NB4 (cell line): ENCODE measurements around the gene SGMS1.

Experiments
- POLR2A ChIP-seq: IDR thresholded peaks from 2 replicates; pipeline ENCODE4 v1.6.1; 2011; ENCODE audit warnings: mild to moderate bottlenecking; ENCODE audit not compliant: insufficient read length; ENCODE audit errors: extremely low read depth
- TF ChIP-seq, protein P1 (sequence below): IDR thresholded peaks from one replicate; pipeline ENCODE4 v1.5.1; 2012; ENCODE audit warnings: low read depth, low read length
- TF ChIP-seq, protein P2 (sequence below): IDR thresholded peaks from 2 replicates; pipeline ENCODE4 v1.6.1; 2011; ENCODE audit warnings: low read depth, low read length

DNA sequence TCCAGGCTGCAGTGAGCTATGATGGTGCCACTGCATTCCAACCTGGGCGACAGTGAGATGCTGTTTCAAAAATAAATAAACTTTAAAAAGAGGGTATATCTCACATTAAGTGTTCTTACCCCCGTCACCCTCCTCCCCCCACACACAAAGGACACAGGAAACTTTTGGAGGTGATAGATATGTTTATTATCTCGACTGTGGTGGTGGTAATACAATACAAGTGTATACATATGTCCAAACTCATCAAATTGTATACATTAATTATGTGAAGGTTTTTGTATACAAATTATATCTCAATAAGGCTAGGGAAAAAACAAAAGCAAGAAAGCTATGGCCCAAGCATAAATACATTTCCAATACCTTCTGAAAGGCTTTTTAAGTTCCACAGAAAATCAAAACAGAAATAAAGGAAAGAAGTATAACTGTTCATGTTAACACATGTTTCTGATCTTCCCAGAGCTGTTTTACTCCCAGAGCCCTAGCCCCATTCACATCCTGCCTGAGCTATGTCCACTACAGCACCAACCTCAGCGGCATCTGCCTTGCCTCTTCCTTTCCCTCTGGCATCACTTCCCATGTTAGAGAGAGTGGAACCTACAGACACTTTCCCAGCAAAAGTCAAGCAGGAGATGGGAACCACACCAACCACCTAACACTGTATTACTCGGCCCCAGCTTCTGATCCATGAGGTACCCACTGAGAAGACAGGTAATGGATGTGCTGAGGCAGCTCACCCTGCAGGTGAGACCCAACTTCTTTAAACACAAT, 48.1 kb downstream of the SGMS1 start:
- TF ChIP-seq, protein P1, sequence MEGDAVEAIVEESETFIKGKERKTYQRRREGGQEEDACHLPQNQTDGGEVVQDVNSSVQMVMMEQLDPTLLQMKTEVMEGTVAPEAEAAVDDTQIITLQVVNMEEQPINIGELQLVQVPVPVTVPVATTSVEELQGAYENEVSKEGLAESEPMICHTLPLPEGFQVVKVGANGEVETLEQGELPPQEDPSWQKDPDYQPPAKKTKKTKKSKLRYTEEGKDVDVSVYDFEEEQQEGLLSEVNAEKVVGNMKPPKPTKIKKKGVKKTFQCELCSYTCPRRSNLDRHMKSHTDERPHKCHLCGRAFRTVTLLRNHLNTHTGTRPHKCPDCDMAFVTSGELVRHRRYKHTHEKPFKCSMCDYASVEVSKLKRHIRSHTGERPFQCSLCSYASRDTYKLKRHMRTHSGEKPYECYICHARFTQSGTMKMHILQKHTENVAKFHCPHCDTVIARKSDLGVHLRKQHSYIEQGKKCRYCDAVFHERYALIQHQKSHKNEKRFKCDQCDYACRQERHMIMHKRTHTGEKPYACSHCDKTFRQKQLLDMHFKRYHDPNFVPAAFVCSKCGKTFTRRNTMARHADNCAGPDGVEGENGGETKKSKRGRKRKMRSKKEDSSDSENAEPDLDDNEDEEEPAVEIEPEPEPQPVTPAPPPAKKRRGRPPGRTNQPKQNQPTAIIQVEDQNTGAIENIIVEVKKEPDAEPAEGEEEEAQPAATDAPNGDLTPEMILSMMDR, result no peak
- no peak for TF ChIP-seq POLR2A
- TF ChIP-seq, protein P2, sequence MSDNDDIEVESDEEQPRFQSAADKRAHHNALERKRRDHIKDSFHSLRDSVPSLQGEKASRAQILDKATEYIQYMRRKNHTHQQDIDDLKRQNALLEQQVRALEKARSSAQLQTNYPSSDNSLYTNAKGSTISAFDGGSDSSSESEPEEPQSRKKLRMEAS, result no peak
